Gastrocnemius medialis (tissue), 4 donors: ENCODE data around the gene AKR7A3.

Experiments
- POLR2A ChIP-seq, 2 donors: fragments of 450-650 bp; IDR thresholded peaks; one replicate each; pipeline ENCODE4 v1.6.1; 2017; ENCODE audit warnings: antibody characterized with exemption in 2 of 2, mild to moderate bottlenecking in 2 of 2, moderate library complexity in 2 of 2
- TF ChIP-seq, protein P1 (sequence below), 5 experiments: fragments of 450-650 bp in 3 of 5; fragments of 200-600 bp in 2 of 5; sonication (generic) in 2 of 5; IDR thresholded peaks in 4 of 5; conservative IDR thresholded peaks in 1 of 5; 1 replicate in 4 of 5; 2 replicates in 1 of 5; pipeline ENCODE4 v1.5.1; 2016 to 2019; ENCODE audit warnings: antibody characterized with exemption in 5 of 5, mild to moderate bottlenecking in 3 of 5, moderate library complexity in 3 of 5

- TF ChIP-seq, protein P1, sequence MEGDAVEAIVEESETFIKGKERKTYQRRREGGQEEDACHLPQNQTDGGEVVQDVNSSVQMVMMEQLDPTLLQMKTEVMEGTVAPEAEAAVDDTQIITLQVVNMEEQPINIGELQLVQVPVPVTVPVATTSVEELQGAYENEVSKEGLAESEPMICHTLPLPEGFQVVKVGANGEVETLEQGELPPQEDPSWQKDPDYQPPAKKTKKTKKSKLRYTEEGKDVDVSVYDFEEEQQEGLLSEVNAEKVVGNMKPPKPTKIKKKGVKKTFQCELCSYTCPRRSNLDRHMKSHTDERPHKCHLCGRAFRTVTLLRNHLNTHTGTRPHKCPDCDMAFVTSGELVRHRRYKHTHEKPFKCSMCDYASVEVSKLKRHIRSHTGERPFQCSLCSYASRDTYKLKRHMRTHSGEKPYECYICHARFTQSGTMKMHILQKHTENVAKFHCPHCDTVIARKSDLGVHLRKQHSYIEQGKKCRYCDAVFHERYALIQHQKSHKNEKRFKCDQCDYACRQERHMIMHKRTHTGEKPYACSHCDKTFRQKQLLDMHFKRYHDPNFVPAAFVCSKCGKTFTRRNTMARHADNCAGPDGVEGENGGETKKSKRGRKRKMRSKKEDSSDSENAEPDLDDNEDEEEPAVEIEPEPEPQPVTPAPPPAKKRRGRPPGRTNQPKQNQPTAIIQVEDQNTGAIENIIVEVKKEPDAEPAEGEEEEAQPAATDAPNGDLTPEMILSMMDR (IDR thresholded peaks at IDR 0.05 in 4 of 5, conservative IDR thresholded peaks at IDR 0.05 in 1 of 5) = no peak
- TF ChIP-seq POLR2A (IDR thresholded peaks at IDR 0.05) = no peak
Observed at GRCh38 chr1:19284881-19285280, 3.7 kb downstream of the AKR7A3 start.
